Measurements from ENCODE around the gene ST3GAL3. TPM values are rescaled to one million over a fixed set of nuclear protein-coding genes. Genes with fewer than 3 reads are reported as not detected.
"Not testable (repeated sequence)": the region's sequence is repeated elsewhere in the genome, so short reads cannot be mapped to it uniquely, and the experiment has no call there.

ST3GAL3 gene
- total and polyA plus RNA-seq, 11 donors: 14.4 to 31.7 (median 26.3) TPM

GRCh38 chr1:43831851-43832250, 124.5 kb downstream of the ST3GAL3 start:
- intact Hi-C loops (cut with DNase I): no loop called here
- Histone ChIP-seq H3K9me3 (no peaks in the 10 kb centered on the region), H3K27me3 (no peaks in the 10 kb centered on the region), H3K4me3 (no peak overlapping the region), H3K4me1 (peaks cover 0 to 61% (median 20%) of the 10 kb centered on the region in 12 donors), H3K27ac (peak overlapping the region in 1 of 12 donors; percentile 21), H3K36me3 (no peaks in the 10 kb centered on the region)
- ATAC-seq: no peak
- no peak for DNase-seq
- 90 to 95% (median 94%) methylated on average over 2 of the region's 2 CpGs for WGBS, 4 donors
- TF ChIP-seq CTCF (IDR thresholded peaks at IDR 0.05): no peak
- no peak for TF ChIP-seq POLR2A (IDR thresholded peaks at IDR 0.05)

GRCh38 chr1:43832255-43832654, 124.9 kb downstream of the ST3GAL3 start:
- DNase-seq (no peak), ATAC-seq (no peak)
- Histone ChIP-seq H3K27ac (peak overlapping the region in 1 of 12 donors; percentile 21), H3K4me3 (no peak overlapping the region), H3K27me3 (no peaks in the 10 kb centered on the region), H3K36me3 (no peaks in the 10 kb centered on the region), H3K4me1 (peaks cover 0 to 62% (median 21%) of the 10 kb centered on the region in 12 donors), H3K9me3 (no peaks in the 10 kb centered on the region)
- 77 to 87% (median 83%) methylated on average over 3 of the region's 3 CpGs for WGBS, 4 donors
- TF ChIP-seq CTCF (IDR thresholded peaks at IDR 0.05) (no peak), POLR2A (IDR thresholded peaks at IDR 0.05) (no peak)
- intact Hi-C loops (cut with DNase I): no loop called here

- intact Hi-C loops (cut with DNase I): no loop called here
- H3K4me3 ChIP-seq: no peak overlapping the region
- ATAC-seq (no peak), DNase-seq (no peak)
- 85 to 100% (median 93%) methylated on average over 1 of the region's 1 CpG for WGBS, 4 donors
- H3K27ac ChIP-seq: no peak overlapping the region
- H3K36me3 ChIP-seq: peaks cover 0 to under 1% (median 0%) of the 10 kb centered on the region in 9 donors
- H3K27me3 ChIP-seq: no peaks in the 10 kb centered on the region
- H3K9me3 ChIP-seq: no peaks in the 10 kb centered on the region
- H3K4me1 ChIP-seq: peaks cover 0 to 62% (median 21%) of the 10 kb centered on the region in 12 donors
- TF ChIP-seq CTCF (IDR thresholded peaks at IDR 0.05) (no peak), POLR2A (IDR thresholded peaks at IDR 0.05) (no peak)
These were observed 125.7 kb downstream of the ST3GAL3 start for GRCh38 chr1:43832998-43833397.

GRCh38 chr1:43833902-43834279, 126.6 kb downstream of the ST3GAL3 start:
- H3K27me3 ChIP-seq; ATAC-seq; H3K36me3 ChIP-seq; DNase-seq; H3K9me3 ChIP-seq; intact Hi-C loops (cut with DNase I): not testable (repeated sequence)
- H3K4me1 ChIP-seq: peaks cover 0 to 62% (median 21%) of the 10 kb centered on the region in 12 donors
- WGBS, 4 donors: 82 to 91% (median 87%) methylated on average over 10 of the region's 10 CpGs
- peak overlapping the region in 1 of 12 donors; percentile 2 for H3K4me3 ChIP-seq
- peak overlapping the region in 3 of 12 donors; percentile 52 to 67 (median 62) for H3K27ac ChIP-seq
